Lung (tissue), 12 donors: Measurements from ENCODE around the gene CLDN6. TPM values are rescaled to one million over a fixed set of nuclear protein-coding genes. Genes with fewer than 3 reads are reported as not detected.
A peak's percentile ranks its signal among the peaks of the same experiment; 100 is the strongest.

Experiments
- ATAC-seq: fragments of 200-7000 bp; cut with Tn5 transposase; one replicate; pipeline ENCODE4 v1.9.1; 2020; ENCODE audit warnings: moderate number of reproducible peaks; ENCODE audit not compliant: insufficient read depth, low FRiP score
- DNase-seq, 3 donors: peaks; one replicate each; pipeline ENCODE4 v3.0.0-alpha.2; 2013 to 2017
- H3K27ac ChIP-seq, 2 donors: one replicate each; pipeline ENCODE4 v1.5.1; 2013; ENCODE audit warnings: mild to moderate bottlenecking in 2 of 2, moderate library complexity in 2 of 2, control low read depth in 1 of 2, inconsistent platforms in 1 of 2, low read depth in 1 of 2, low read length in 1 of 2
- H3K27me3 ChIP-seq, 3 donors: one replicate each; pipeline ENCODE4 v1.5.1; 2013; ENCODE audit warnings: low read length in 2 of 3; ENCODE audit not compliant: control insufficient read depth in 3 of 3, insufficient read depth in 3 of 3
- H3K36me3 ChIP-seq, 4 donors: one replicate each; pipeline ENCODE4 v1.5.1; 2013; ENCODE audit warnings: low read length in 4 of 4, mild to moderate bottlenecking in 1 of 4, moderate library complexity in 1 of 4; ENCODE audit not compliant: control insufficient read depth in 4 of 4, insufficient read depth in 4 of 4
- H3K4me1 ChIP-seq, 5 donors: one replicate each; pipeline ENCODE4 v1.5.1; 2013; ENCODE audit warnings: low read length in 5 of 5, mild to moderate bottlenecking in 2 of 5, moderate library complexity in 1 of 5; ENCODE audit not compliant: control insufficient read depth in 5 of 5, insufficient read depth in 5 of 5
- H3K4me3 ChIP-seq: one replicate; pipeline ENCODE4 v1.5.1; 2013; ENCODE audit warnings: mild to moderate bottlenecking, control low read depth, moderate library complexity
- H3K9ac ChIP-seq, 2 donors: one replicate each; pipeline ENCODE4 v1.5.1; 2013; ENCODE audit warnings: low read length in 2 of 2, control low read depth in 1 of 2; ENCODE audit not compliant: insufficient read depth in 1 of 2
- H3K9me3 ChIP-seq, 4 donors: one replicate each; pipeline ENCODE4 v1.5.1; 2013; ENCODE audit warnings: low read length in 3 of 4, mild to moderate bottlenecking in 1 of 4, moderate library complexity in 1 of 4; ENCODE audit not compliant: control insufficient read depth in 4 of 4, insufficient read depth in 3 of 4
- CTCF ChIP-seq: IDR thresholded peaks from 2 replicates; pipeline ENCODE4 v1.5.1; 2012; ENCODE audit warnings: mild to moderate bottlenecking; ENCODE audit errors: control extremely low read depth, extremely low read depth
- WGBS, 2 donors: extraction: QIAGEN DNeasy Blood & Tissue Kit; methylation state at CpG; one replicate each; pipeline ENCODE4 v1.1.7; 2013; 5-methylcytosine and 5-hydroxymethylcytosine counted together
- polyA plus RNA-seq, 2 donors: library from polyadenylated mRNA; stranded (reverse); fragments of 200-250 nt; gene quantifications; one replicate each; pipeline ENCODE4 v1.2.1, GENCODE V29; 2013
- total RNA-seq, 2 donors: library from RNA; depleted of rRNA in 1 of 2; stranded (reverse); fragments of >200 nt in 1 of 2; gene quantifications; one replicate each; pipeline ENCODE4 v1.2.1, GENCODE V29; 2014 to 2021
- donor health status: control.
- donor health status: control.
- donor health status: Bipolar disorder and iron deficiency.
- donor health status: healthy.
- donor health status: DM: yes; HTN: yes; CAD: no.

CLDN6 gene
- total and polyA plus RNA-seq, 4 donors = 0.10 to 7.1 (median 0.92) TPM; not detected in 1

GRCh38 chr16:2979669-2980226 is 38.2 kb downstream of the CLDN6 start:
- 6 to 9% methylated on average over 36 to 43 of the region's 43 CpGs for WGBS, 2 donors
- no peaks in the 10 kb centered on the region for H3K27me3 ChIP-seq
- ATAC-seq (no peak), DNase-seq (no peak)
- peak overlapping the region; percentile 42 for H3K4me3 ChIP-seq
- TF ChIP-seq CTCF = no peak
- H3K4me1 ChIP-seq = peaks cover 0 to 24% (median 7%) of the 10 kb centered on the region in 5 donors
- no peaks in the 10 kb centered on the region for H3K36me3 ChIP-seq
- no peak overlapping the region for H3K9ac ChIP-seq
- no peak overlapping the region for H3K27ac ChIP-seq
- no peaks in the 10 kb centered on the region for H3K9me3 ChIP-seq

- ATAC-seq = no peak
- H3K27ac ChIP-seq = no peak overlapping the region
Measured at GRCh38 chr16:2977440-2977839, 40.5 kb downstream of the CLDN6 start.

GRCh38 chr16:2976673-2977072 is 41.3 kb downstream of the CLDN6 start:
- H3K4me1 ChIP-seq = peaks cover 0 to 45% (median 5%) of the 10 kb centered on the region in 5 donors
- ATAC-seq (no peak), DNase-seq (no peak)
- no peak overlapping the region for H3K9ac ChIP-seq
- H3K4me3 ChIP-seq = no peak overlapping the region
- H3K36me3 ChIP-seq = no peaks in the 10 kb centered on the region
- H3K27ac ChIP-seq = no peak overlapping the region
- no peaks in the 10 kb centered on the region for H3K9me3 ChIP-seq
- no peak for TF ChIP-seq CTCF
- 95% methylated on average over 15 of the region's 15 CpGs for WGBS, 2 donors
- H3K27me3 ChIP-seq = no peaks in the 10 kb centered on the region

More at GRCh38 chr16:2977440-2977839, 40.5 kb downstream of the CLDN6 start:
- H3K4me1 ChIP-seq = peaks cover 0 to 41% (median 5%) of the 10 kb centered on the region in 5 donors
- TF ChIP-seq CTCF = no peak
- H3K9ac ChIP-seq = no peak overlapping the region
- H3K9me3 ChIP-seq = no peaks in the 10 kb centered on the region
- WGBS, 2 donors = 70 to 81% methylated on average over 6 of the region's 6 CpGs
- H3K27me3 ChIP-seq = no peaks in the 10 kb centered on the region
- no peaks in the 10 kb centered on the region for H3K36me3 ChIP-seq
- H3K4me3 ChIP-seq = no peak overlapping the region
- DNase-seq = peak in 2 of 3 donors; percentile 54 to 77

- Histone ChIP-seq H3K9ac (no peak overlapping the region), H3K36me3 (no peaks in the 10 kb centered on the region), H3K9me3 (no peaks in the 10 kb centered on the region), H3K4me1 (peaks cover 0 to 41% (median 5%) of the 10 kb centered on the region in 5 donors), H3K27ac (no peak overlapping the region), H3K4me3 (no peak overlapping the region), H3K27me3 (no peaks in the 10 kb centered on the region)
- no peak for TF ChIP-seq CTCF
- DNase-seq (no peak), ATAC-seq (no peak)
- 93 to 96% methylated on average over 7 of the region's 7 CpGs for WGBS, 2 donors
Measured at GRCh38 chr16:2976201-2976600, 41.8 kb downstream of the CLDN6 start.
